Large intestine (tissue), 3 donors: ENCODE data around the gene TECPR1. TPM values are rescaled to one million over a fixed set of nuclear protein-coding genes. Genes with fewer than 3 reads are reported as not detected.

Source experiments
- DNase-seq, 2 donors: peaks; one replicate each; pipeline versions ENCODE4 v3.0.0 to v3.0.0-alpha.2; 2013
- H3K27ac ChIP-seq: one replicate; pipeline ENCODE4 v1.5.1; 2013; ENCODE audit warnings: low read length
- H3K27me3 ChIP-seq: 2 replicates; pipeline ENCODE4 v1.6.1; 2013; ENCODE audit warnings: low read length; ENCODE audit not compliant: control insufficient read depth, insufficient read depth
- H3K36me3 ChIP-seq: 2 replicates; pipeline ENCODE4 v1.6.1; 2013; ENCODE audit warnings: low read length; ENCODE audit not compliant: control insufficient read depth, insufficient read depth
- H3K4me1 ChIP-seq: one replicate; pipeline ENCODE4 v1.6.1; 2013; ENCODE audit warnings: low read length; ENCODE audit not compliant: control insufficient read depth, insufficient read depth
- H3K4me3 ChIP-seq: one replicate; pipeline ENCODE4 v1.5.1; 2013; ENCODE audit warnings: low read length
- H3K9me3 ChIP-seq: one replicate; pipeline ENCODE4 v1.6.1; 2013; ENCODE audit warnings: mild to moderate bottlenecking, low read depth, low read length, moderate library complexity; ENCODE audit not compliant: control insufficient read depth
- WGBS: methylation state at CpG from one replicate; pipeline ENCODE4 v1.1.5; 2013; ENCODE audit warnings: low lambda C conversion rate; ENCODE audit not compliant: insufficient coverage; 5-methylcytosine and 5-hydroxymethylcytosine counted together
- polyA plus RNA-seq: library from polyadenylated mRNA; unstranded; fragments of 120-200 nt; gene quantifications from one replicate; pipeline ENCODE4 v1.2.1, GENCODE V29; 2013

TECPR1 gene
- polyA plus RNA-seq, 1 donor = 15.1 TPM

GRCh38 chr7:98174334-98175259 lies 77.4 kb downstream of the TECPR1 start:
- Histone ChIP-seq H3K27ac (no peak overlapping the region), H3K27me3 (no peaks in the 10 kb centered on the region), H3K4me1 (no peaks in the 10 kb centered on the region), H3K4me3 (no peak overlapping the region), H3K9me3 (no peaks in the 10 kb centered on the region), H3K36me3 (peaks cover 41% of the 10 kb centered on the region)
- WGBS = 91% methylated on average over 4 of the region's 20 CpGs
- no peak for DNase-seq

GRCh38 chr7:98171449-98171848 lies 80.6 kb downstream of the TECPR1 start:
- peaks cover 27% of the 10 kb centered on the region for H3K36me3 ChIP-seq
- no peaks in the 10 kb centered on the region for H3K27me3 ChIP-seq
- no peaks in the 10 kb centered on the region for H3K4me1 ChIP-seq
- WGBS = 96% methylated on average over 3 of the region's 24 CpGs
- H3K4me3 ChIP-seq = no peak overlapping the region
- DNase-seq = no peak
- H3K9me3 ChIP-seq = no peaks in the 10 kb centered on the region
- H3K27ac ChIP-seq = no peak overlapping the region

- no peaks in the 10 kb centered on the region for H3K9me3 ChIP-seq
- H3K27me3 ChIP-seq = no peaks in the 10 kb centered on the region
- DNase-seq = no peak
- peaks cover 27% of the 10 kb centered on the region for H3K36me3 ChIP-seq
- no CpG with 5 or more reads among the region's 8 CpGs for WGBS
- no peaks in the 10 kb centered on the region for H3K4me1 ChIP-seq
- no peak overlapping the region for H3K4me3 ChIP-seq
- no peak overlapping the region for H3K27ac ChIP-seq
Observed at GRCh38 chr7:98170966-98171365, 81.1 kb downstream of the TECPR1 start.

- no peak for DNase-seq
- Histone ChIP-seq H3K27ac (no peak overlapping the region), H3K27me3 (no peaks in the 10 kb centered on the region), H3K36me3 (peaks cover 15% of the 10 kb centered on the region), H3K9me3 (no peaks in the 10 kb centered on the region), H3K4me3 (no peak overlapping the region), H3K4me1 (no peaks in the 10 kb centered on the region)
- WGBS = no CpG with 5 or more reads among the region's 5 CpGs
Observed at GRCh38 chr7:98168904-98169621, 83.0 kb downstream of the TECPR1 start.

- H3K27me3 ChIP-seq = no peaks in the 10 kb centered on the region
- H3K4me1 ChIP-seq = no peaks in the 10 kb centered on the region
- H3K27ac ChIP-seq = no peak overlapping the region
- no peaks in the 10 kb centered on the region for H3K9me3 ChIP-seq
- peak; percentile 48 to 62 for DNase-seq
- no peak overlapping the region for H3K4me3 ChIP-seq
- peaks cover 15% of the 10 kb centered on the region for H3K36me3 ChIP-seq
- 52% methylated on average over 6 of the region's 17 CpGs for WGBS
Observed at GRCh38 chr7:98168181-98168903, 83.7 kb downstream of the TECPR1 start.

GRCh38 chr7:98167653-98168052 lies 84.4 kb downstream of the TECPR1 start:
- H3K9me3 ChIP-seq = no peaks in the 10 kb centered on the region
- H3K4me3 ChIP-seq = no peak overlapping the region
- H3K4me1 ChIP-seq = no peaks in the 10 kb centered on the region
- no peak overlapping the region for H3K27ac ChIP-seq
- no peak for DNase-seq
- no peaks in the 10 kb centered on the region for H3K27me3 ChIP-seq
- 93% methylated on average over 3 of the region's 15 CpGs for WGBS
- H3K36me3 ChIP-seq = peaks cover 15% of the 10 kb centered on the region

- no peaks in the 10 kb centered on the region for H3K27me3 ChIP-seq
- peaks cover 12% of the 10 kb centered on the region for H3K36me3 ChIP-seq
- no peaks in the 10 kb centered on the region for H3K4me1 ChIP-seq
- H3K9me3 ChIP-seq = no peaks in the 10 kb centered on the region
- no peak overlapping the region for H3K4me3 ChIP-seq
- WGBS = 100% methylated on average over 1 of the region's 2 CpGs
- no peak overlapping the region for H3K27ac ChIP-seq
- no peak for DNase-seq
Observed at GRCh38 chr7:98166668-98166970, 85.4 kb downstream of the TECPR1 start.

- no CpG with 5 or more reads among the region's 18 CpGs for WGBS
- Histone ChIP-seq H3K27ac (no peak overlapping the region), H3K9me3 (no peaks in the 10 kb centered on the region), H3K4me1 (no peaks in the 10 kb centered on the region), H3K27me3 (no peaks in the 10 kb centered on the region), H3K36me3 (peaks cover 13% of the 10 kb centered on the region), H3K4me3 (no peak overlapping the region)
- DNase-seq = peak; percentile 45 to 48
Observed at GRCh38 chr7:98165827-98166667, 86.0 kb downstream of the TECPR1 start.
